Ovary (tissue), 3 donors: Measurements from ENCODE around the gene CACNA1H.
"Not testable (repeated sequence)": the region's sequence is repeated elsewhere in the genome, so short reads cannot be mapped to it uniquely, and the experiment has no call there.

ENCODE experiments used
- EP300 ChIP-seq: sonication (generic); formaldehyde crosslinking; IDR thresholded peaks from one replicate; pipeline ENCODE4 v1.6.1; 2017; ENCODE audit warnings: antibody characterized with exemption
- TF ChIP-seq, protein P1 (sequence below), 3 donors: fragments of 450-650 bp in 2 of 3; fragments of 200-600 bp in 1 of 3; IDR thresholded peaks; one replicate each; pipeline versions ENCODE4 v1.5.1 to v1.8.0; 2016 to 2022; ENCODE audit warnings: antibody characterized with exemption in 3 of 3, mild to moderate bottlenecking in 1 of 3
- donor health status: DM: no; HTN: no; CAD: no.

GRCh38 chr16:1243907-1244850 lies 91.3 kb downstream of the CACNA1H start:
- TF ChIP-seq, protein P1, sequence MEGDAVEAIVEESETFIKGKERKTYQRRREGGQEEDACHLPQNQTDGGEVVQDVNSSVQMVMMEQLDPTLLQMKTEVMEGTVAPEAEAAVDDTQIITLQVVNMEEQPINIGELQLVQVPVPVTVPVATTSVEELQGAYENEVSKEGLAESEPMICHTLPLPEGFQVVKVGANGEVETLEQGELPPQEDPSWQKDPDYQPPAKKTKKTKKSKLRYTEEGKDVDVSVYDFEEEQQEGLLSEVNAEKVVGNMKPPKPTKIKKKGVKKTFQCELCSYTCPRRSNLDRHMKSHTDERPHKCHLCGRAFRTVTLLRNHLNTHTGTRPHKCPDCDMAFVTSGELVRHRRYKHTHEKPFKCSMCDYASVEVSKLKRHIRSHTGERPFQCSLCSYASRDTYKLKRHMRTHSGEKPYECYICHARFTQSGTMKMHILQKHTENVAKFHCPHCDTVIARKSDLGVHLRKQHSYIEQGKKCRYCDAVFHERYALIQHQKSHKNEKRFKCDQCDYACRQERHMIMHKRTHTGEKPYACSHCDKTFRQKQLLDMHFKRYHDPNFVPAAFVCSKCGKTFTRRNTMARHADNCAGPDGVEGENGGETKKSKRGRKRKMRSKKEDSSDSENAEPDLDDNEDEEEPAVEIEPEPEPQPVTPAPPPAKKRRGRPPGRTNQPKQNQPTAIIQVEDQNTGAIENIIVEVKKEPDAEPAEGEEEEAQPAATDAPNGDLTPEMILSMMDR (IDR thresholded peaks at IDR 0.05), result not testable (repeated sequence)
- TF ChIP-seq EP300, result not testable (repeated sequence)
